ENCODE results near the gene RBM20. TPM values are rescaled to one million over a fixed set of nuclear protein-coding genes. Genes with fewer than 3 reads are reported as not detected.

The RBM20 gene
- total RNA-seq, 1 experiment from 2014 or later = 0.10 TPM

GRCh38 chr10:110784198-110784597 is 140.1 kb downstream of the RBM20 start:
- Histone ChIP-seq H3K27ac (ENCODE audit: low read length) (no peak overlapping the region), H3K4me3 (ENCODE audit: low read depth in 2 of 2, low read length in 2 of 2) (no peak overlapping the region), H3K9me3 (ENCODE audit: control insufficient read depth, insufficient read depth, low read depth, low read length) (no peaks in the 10 kb centered on the region), H3K4me1 (ENCODE audit: control insufficient read depth, insufficient read depth, low read length) (no peaks in the 10 kb centered on the region), H3K27me3 (ENCODE audit: control insufficient read depth, insufficient read depth, low read length) (peaks cover 4% of the 10 kb centered on the region), H3K36me3 (ENCODE audit: control insufficient read depth, insufficient read depth, low read length) (no peaks in the 10 kb centered on the region)
- CTCF ChIA-PET = no interaction called here
- in situ Hi-C loops (cut with HindIII; ENCODE audit: low pct_unique_long_range_greater_than_20kb, low sequenced_read_pairs) = no loop called here
- DNase-seq (ENCODE audit: low read depth, low spot score) (no peak), ATAC-seq (no peak)
- POLR2A ChIA-PET = no interaction called here
- intact Hi-C loops (cut with micrococcal nuclease; ENCODE audit: unreplicated experiment) = no loop called here
- BruUV-seq (replicated peaks) = no TSS peak
- TF ChIP-seq TCF7L2 (IDR thresholded peaks at IDR 0.05; ENCODE audit: low read depth, low read length) (no peak), REST (IDR thresholded peaks at IDR 0.05; ENCODE audit: insufficient read depth in 1 of 2, low read depth in 2 of 2, low read length in 1 of 2) (no peak), CTCF (IDR thresholded peaks at IDR 0.05) (no peak), POLR2AphosphoS5 (IDR thresholded peaks at IDR 0.05; ENCODE audit: low read depth, low read length) (no peak), SIN3A (IDR thresholded peaks at IDR 0.05; ENCODE audit: borderline replicate concordance, insufficient read depth, low read depth, low read length) (no peak)

GRCh38 chr10:110786172-110786571 is 142.0 kb downstream of the RBM20 start:
- in situ Hi-C loops (cut with HindIII; ENCODE audit: low pct_unique_long_range_greater_than_20kb, low sequenced_read_pairs) (no loop called here), intact Hi-C loops (cut with micrococcal nuclease; ENCODE audit: unreplicated experiment) (no loop called here)
- TF ChIP-seq REST (IDR thresholded peaks at IDR 0.05; ENCODE audit: insufficient read depth in 1 of 2, low read depth in 2 of 2, low read length in 1 of 2) = no peak
- no peak for TF ChIP-seq POLR2AphosphoS5 (IDR thresholded peaks at IDR 0.05; ENCODE audit: low read depth, low read length)
- no peak for TF ChIP-seq TCF7L2 (IDR thresholded peaks at IDR 0.05; ENCODE audit: low read depth, low read length)
- TF ChIP-seq CTCF (IDR thresholded peaks at IDR 0.05) = no peak
- no peak for TF ChIP-seq SIN3A (IDR thresholded peaks at IDR 0.05; ENCODE audit: borderline replicate concordance, insufficient read depth, low read depth, low read length)
- Histone ChIP-seq H3K9me3 (ENCODE audit: control insufficient read depth, insufficient read depth, low read depth, low read length) (no peaks in the 10 kb centered on the region), H3K27me3 (ENCODE audit: control insufficient read depth, insufficient read depth, low read length) (no peaks in the 10 kb centered on the region), H3K36me3 (ENCODE audit: control insufficient read depth, insufficient read depth, low read length) (no peaks in the 10 kb centered on the region), H3K4me3 (ENCODE audit: low read depth in 2 of 2, low read length in 2 of 2) (no peak overlapping the region), H3K4me1 (ENCODE audit: control insufficient read depth, insufficient read depth, low read length) (no peaks in the 10 kb centered on the region), H3K27ac (ENCODE audit: low read length) (no peak overlapping the region)
- no TSS peak for BruUV-seq (replicated peaks)
- ATAC-seq = peak; percentile 40; the same call in 1 of the 2 replicates
- ChIA-PET CTCF (interaction anchor here (0.6 kb wide), 1 partner anchor 1711 kb away, joined by 3 read pairs; no protein-coding TSS in a partner anchor), POLR2A (no interaction called here)
- no peak for DNase-seq (ENCODE audit: low read depth, low spot score)

Measured in Panc1 (cell line).